SK-N-SH treated with all-trans-retinoic acid at 6 μM for 48 hours (cell line): ENCODE measurements around the gene TAF15.

Experiments
- ATAC-seq: fragments of 200-7000 bp; cut with Tn5 transposase; 3 replicates; pipeline ENCODE4 v1.9.1; 2020; ENCODE audit warnings: mild to moderate bottlenecking, moderate library complexity
- ARNTL ChIP-seq: fragments of 450-650 bp; formaldehyde crosslinking; IDR thresholded peaks from 2 replicates; pipeline ENCODE4 v1.5.0; 2020; ENCODE audit warnings: low read depth, mild to moderate bottlenecking, moderate library complexity, borderline replicate concordance
- CREB5 ChIP-seq: fragments of 250-450 bp; sonication (Bioruptor Pico); IDR thresholded peaks from 2 replicates; pipeline ENCODE4 v1.5.1; 2020; ENCODE audit warnings: low read depth, mild to moderate bottlenecking, moderate library complexity
- CSDC2 ChIP-seq: fragments of 250-450 bp; sonication (Bioruptor Pico); IDR thresholded peaks from 2 replicates; pipeline ENCODE4 v1.5.0; 2020; ENCODE audit warnings: mild to moderate bottlenecking, moderate library complexity
- ESRRG ChIP-seq: fragments of 250-450 bp; sonication (Bioruptor Pico); IDR thresholded peaks from 2 replicates; pipeline ENCODE4 v1.6.1; 2021; ENCODE audit warnings: mild to moderate bottlenecking
- GLIS3 ChIP-seq: fragments of 250-450 bp; sonication (Bioruptor Pico); IDR thresholded peaks from 2 replicates; pipeline ENCODE4 v1.5.0; 2020; ENCODE audit warnings: mild to moderate bottlenecking, moderate library complexity
- OSR1 ChIP-seq: fragments of 250-450 bp; sonication (Bioruptor Pico); IDR thresholded peaks from 2 replicates; pipeline ENCODE4 v1.8.0; 2022; ENCODE audit warnings: moderate library complexity, mild to moderate bottlenecking, inconsistent platforms
- POU6F1 ChIP-seq: fragments of 250-450 bp; sonication (Bioruptor Pico); IDR thresholded peaks from 2 replicates; pipeline ENCODE4 v1.8.0; 2021; ENCODE audit warnings: low read depth, mild to moderate bottlenecking, moderate library complexity, borderline replicate concordance
- PPARA ChIP-seq: fragments of 250-450 bp; sonication (Bioruptor Pico); IDR thresholded peaks from 2 replicates; pipeline ENCODE4 v1.5.0; 2020; ENCODE audit warnings: mild to moderate bottlenecking, borderline replicate concordance
- RARB ChIP-seq: fragments of 250-450 bp; sonication (Bioruptor Pico); IDR thresholded peaks from 2 replicates; pipeline ENCODE4 v1.8.0; 2021; ENCODE audit warnings: mild to moderate bottlenecking, moderate library complexity
- SNAI2 ChIP-seq: fragments of 250-450 bp; sonication (Bioruptor Pico); IDR thresholded peaks from 2 replicates; pipeline ENCODE4 v1.5.0; 2020; ENCODE audit warnings: mild to moderate bottlenecking, moderate library complexity
- TCF4 ChIP-seq: fragments of 250-450 bp; sonication (Bioruptor Pico); IDR thresholded peaks from 2 replicates; pipeline ENCODE4 v1.8.0; 2021; ENCODE audit warnings: mild to moderate bottlenecking, moderate library complexity, borderline replicate concordance
- TOX ChIP-seq: fragments of 250-450 bp; sonication (Bioruptor Pico); IDR thresholded peaks from 2 replicates; pipeline ENCODE4 v1.8.0; 2021; ENCODE audit warnings: mild to moderate bottlenecking, moderate library complexity, borderline replicate concordance
- ZC3H10 ChIP-seq: fragments of 250-450 bp; sonication (Bioruptor Pico); IDR thresholded peaks from 2 replicates; pipeline ENCODE4 v1.5.1; 2021; ENCODE audit warnings: mild to moderate bottlenecking, moderate library complexity
- ZFP30 ChIP-seq: fragments of 450-650 bp; formaldehyde crosslinking; IDR thresholded peaks from 2 replicates; pipeline ENCODE4 v1.5.0; 2022; ENCODE audit warnings: mild to moderate bottlenecking, moderate library complexity
- ZNF565 ChIP-seq: fragments of 450-650 bp; formaldehyde crosslinking; conservative IDR thresholded peaks from 2 replicates; pipeline ENCODE4 v1.5.0; 2020; ENCODE audit warnings: low read depth, mild to moderate bottlenecking, moderate library complexity
- ZNF70 ChIP-seq: fragments of 450-650 bp; formaldehyde crosslinking; IDR thresholded peaks from 2 replicates; pipeline ENCODE4 v1.5.0; 2020; ENCODE audit warnings: mild to moderate bottlenecking, moderate library complexity
- ZNF8 ChIP-seq: fragments of 450-650 bp; formaldehyde crosslinking; IDR thresholded peaks from 2 replicates; pipeline ENCODE4 v1.5.0; 2020; ENCODE audit warnings: mild to moderate bottlenecking, moderate library complexity
- TF ChIP-seq, protein P1 (sequence below): fragments of 250-450 bp; sonication (Bioruptor Pico); IDR thresholded peaks from 2 replicates; pipeline ENCODE4 v1.5.0; 2020; ENCODE audit warnings: mild to moderate bottlenecking, moderate library complexity
- TF ChIP-seq, protein P2 (sequence below): fragments of 250-450 bp; sonication (Bioruptor Pico); IDR thresholded peaks from 2 replicates; pipeline ENCODE4 v1.8.0; 2020; ENCODE audit warnings: mild to moderate bottlenecking, moderate library complexity, borderline replicate concordance
- TF ChIP-seq, protein P3 (sequence below): fragments of 250-450 bp; sonication (Bioruptor Pico); IDR thresholded peaks from 2 replicates; pipeline ENCODE4 v1.5.1; 2021; ENCODE audit warnings: mild to moderate bottlenecking, moderate library complexity

TAF15 gene

DNA sequence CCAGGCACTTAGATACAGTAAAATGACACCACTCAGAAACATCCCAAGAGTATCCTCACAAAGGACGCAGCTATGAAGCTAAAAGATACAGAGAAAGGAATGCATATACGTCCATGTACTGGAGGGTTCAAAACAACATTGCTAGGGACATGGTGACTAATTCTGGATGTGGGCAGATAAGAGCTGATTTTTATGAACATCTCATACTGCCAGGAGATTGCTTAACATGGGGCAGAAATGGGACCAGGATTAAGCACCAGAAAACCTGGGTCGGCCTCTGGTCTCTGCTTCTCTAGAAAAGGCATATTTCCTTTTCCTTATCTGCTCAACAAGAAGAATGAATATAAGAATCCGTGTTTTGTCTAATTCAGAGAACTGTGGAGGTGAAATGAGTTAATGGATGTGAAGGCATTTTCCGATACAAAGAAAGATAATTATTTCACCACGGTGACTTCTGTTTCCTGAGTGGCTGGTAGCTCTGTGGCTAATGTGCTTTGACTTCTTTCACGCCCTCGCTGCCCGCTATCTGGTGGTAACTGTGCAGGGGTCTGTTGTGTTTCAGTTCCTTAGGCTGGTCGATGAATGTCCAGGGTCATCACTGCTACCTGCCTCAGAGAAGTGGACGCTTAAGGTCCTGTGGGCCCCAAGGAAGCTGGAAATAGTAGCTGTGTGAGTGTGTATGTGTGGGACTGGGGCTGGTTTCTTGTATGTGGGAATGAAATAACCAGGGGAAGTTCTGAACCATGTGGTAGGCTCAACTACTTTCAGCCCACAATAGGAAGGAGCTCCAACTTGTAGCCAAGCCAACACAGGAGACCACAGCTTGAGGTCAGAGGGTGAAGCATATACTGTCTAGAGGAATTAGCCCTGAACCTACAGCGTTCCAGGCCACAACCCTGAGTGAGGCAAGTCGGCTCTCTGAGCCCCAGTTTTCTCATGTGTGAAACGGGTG lies 86.6 kb downstream of the TAF15 start:
- TF ChIP-seq PPARA (CRISPR knock-in tag) (no peak), GLIS3 (CRISPR knock-in tag) (no peak), TOX (CRISPR knock-in tag) (no peak), POU6F1 (CRISPR knock-in tag) (no peak), ZNF8 (no peak), TCF4 (no peak), ZFP30 (CRISPR knock-in tag) (no peak), ZNF565 (CRISPR knock-in tag) (no peak), OSR1 (CRISPR knock-in tag) (no peak), ARNTL (no peak), CREB5 (CRISPR knock-in tag) (no peak), SNAI2 (CRISPR knock-in tag) (no peak), ESRRG (no peak), RARB (CRISPR knock-in tag) (no peak), CSDC2 (no peak), ZNF70 (CRISPR knock-in tag) (no peak), ZC3H10 (CRISPR knock-in tag) (no peak)
- TF ChIP-seq, protein P1, sequence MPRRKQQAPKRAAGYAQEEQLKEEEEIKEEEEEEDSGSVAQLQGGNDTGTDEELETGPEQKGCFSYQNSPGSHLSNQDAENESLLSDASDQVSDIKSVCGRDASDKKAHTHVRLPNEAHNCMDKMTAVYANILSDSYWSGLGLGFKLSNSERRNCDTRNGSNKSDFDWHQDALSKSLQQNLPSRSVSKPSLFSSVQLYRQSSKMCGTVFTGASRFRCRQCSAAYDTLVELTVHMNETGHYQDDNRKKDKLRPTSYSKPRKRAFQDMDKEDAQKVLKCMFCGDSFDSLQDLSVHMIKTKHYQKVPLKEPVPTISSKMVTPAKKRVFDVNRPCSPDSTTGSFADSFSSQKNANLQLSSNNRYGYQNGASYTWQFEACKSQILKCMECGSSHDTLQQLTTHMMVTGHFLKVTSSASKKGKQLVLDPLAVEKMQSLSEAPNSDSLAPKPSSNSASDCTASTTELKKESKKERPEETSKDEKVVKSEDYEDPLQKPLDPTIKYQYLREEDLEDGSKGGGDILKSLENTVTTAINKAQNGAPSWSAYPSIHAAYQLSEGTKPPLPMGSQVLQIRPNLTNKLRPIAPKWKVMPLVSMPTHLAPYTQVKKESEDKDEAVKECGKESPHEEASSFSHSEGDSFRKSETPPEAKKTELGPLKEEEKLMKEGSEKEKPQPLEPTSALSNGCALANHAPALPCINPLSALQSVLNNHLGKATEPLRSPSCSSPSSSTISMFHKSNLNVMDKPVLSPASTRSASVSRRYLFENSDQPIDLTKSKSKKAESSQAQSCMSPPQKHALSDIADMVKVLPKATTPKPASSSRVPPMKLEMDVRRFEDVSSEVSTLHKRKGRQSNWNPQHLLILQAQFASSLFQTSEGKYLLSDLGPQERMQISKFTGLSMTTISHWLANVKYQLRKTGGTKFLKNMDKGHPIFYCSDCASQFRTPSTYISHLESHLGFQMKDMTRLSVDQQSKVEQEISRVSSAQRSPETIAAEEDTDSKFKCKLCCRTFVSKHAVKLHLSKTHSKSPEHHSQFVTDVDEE (CRISPR knock-in tag) = no peak
- TF ChIP-seq, protein P2, sequence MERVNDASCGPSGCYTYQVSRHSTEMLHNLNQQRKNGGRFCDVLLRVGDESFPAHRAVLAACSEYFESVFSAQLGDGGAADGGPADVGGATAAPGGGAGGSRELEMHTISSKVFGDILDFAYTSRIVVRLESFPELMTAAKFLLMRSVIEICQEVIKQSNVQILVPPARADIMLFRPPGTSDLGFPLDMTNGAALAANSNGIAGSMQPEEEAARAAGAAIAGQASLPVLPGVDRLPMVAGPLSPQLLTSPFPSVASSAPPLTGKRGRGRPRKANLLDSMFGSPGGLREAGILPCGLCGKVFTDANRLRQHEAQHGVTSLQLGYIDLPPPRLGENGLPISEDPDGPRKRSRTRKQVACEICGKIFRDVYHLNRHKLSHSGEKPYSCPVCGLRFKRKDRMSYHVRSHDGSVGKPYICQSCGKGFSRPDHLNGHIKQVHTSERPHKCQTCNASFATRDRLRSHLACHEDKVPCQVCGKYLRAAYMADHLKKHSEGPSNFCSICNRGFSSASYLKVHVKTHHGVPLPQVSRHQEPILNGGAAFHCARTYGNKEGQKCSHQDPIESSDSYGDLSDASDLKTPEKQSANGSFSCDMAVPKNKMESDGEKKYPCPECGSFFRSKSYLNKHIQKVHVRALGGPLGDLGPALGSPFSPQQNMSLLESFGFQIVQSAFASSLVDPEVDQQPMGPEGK (CRISPR knock-in tag) = no peak
- TF ChIP-seq, protein P3, sequence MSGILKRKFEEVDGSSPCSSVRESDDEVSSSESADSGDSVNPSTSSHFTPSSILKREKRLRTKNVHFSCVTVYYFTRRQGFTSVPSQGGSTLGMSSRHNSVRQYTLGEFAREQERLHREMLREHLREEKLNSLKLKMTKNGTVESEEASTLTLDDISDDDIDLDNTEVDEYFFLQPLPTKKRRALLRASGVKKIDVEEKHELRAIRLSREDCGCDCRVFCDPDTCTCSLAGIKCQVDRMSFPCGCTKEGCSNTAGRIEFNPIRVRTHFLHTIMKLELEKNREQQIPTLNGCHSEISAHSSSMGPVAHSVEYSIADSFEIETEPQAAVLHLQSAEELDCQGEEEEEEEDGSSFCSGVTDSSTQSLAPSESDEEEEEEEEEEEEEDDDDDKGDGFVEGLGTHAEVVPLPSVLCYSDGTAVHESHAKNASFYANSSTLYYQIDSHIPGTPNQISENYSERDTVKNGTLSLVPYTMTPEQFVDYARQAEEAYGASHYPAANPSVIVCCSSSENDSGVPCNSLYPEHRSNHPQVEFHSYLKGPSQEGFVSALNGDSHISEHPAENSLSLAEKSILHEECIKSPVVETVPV (CRISPR knock-in tag) = no peak
- no peak for ATAC-seq
